ENCODE measurements around the gene MRPL44. TPM values are rescaled to one million over a fixed set of nuclear protein-coding genes. Genes with fewer than 3 reads are reported as not detected.

The MRPL44 gene
- 22.0 and 24.3 TPM in 2 replicates for polyA plus RNA-seq (2011; rRNA removed)
- polyA minus RNA-seq (2011; rRNA and poly(A)+ RNA removed), result 7.4 and 8.0 TPM in 2 replicates

GRCh38 chr2:223957092-223957851, at the start of gene MRPL44:
TSS of gene MRPL44 (plus strand) at chr2:223957463. CDS start at chr2:223957473, 10 bp downstream.
- H3K4me3 ChIP-seq (ENCODE audit: low read depth, low read length), result peak within 1 kb of the TSS; percentile 85
- H3K27me3 ChIP-seq (ENCODE audit: control insufficient read depth, insufficient read depth, low read length), result no peaks in the 10 kb centered on the region
- H3K9me3 ChIP-seq (ENCODE audit: control insufficient read depth, insufficient read depth, low read length), result no peaks in the 10 kb centered on the region
- ChIA-PET POLR2A (no interaction called here), CTCF (interaction anchor here (0.8 to 1.4 kb wide), 4 partner anchors 13 to 327 kb away, joined by 3 to 12 read pairs (median 4); no protein-coding TSS in a partner anchor)
- TF ChIP-seq, protein P1, sequence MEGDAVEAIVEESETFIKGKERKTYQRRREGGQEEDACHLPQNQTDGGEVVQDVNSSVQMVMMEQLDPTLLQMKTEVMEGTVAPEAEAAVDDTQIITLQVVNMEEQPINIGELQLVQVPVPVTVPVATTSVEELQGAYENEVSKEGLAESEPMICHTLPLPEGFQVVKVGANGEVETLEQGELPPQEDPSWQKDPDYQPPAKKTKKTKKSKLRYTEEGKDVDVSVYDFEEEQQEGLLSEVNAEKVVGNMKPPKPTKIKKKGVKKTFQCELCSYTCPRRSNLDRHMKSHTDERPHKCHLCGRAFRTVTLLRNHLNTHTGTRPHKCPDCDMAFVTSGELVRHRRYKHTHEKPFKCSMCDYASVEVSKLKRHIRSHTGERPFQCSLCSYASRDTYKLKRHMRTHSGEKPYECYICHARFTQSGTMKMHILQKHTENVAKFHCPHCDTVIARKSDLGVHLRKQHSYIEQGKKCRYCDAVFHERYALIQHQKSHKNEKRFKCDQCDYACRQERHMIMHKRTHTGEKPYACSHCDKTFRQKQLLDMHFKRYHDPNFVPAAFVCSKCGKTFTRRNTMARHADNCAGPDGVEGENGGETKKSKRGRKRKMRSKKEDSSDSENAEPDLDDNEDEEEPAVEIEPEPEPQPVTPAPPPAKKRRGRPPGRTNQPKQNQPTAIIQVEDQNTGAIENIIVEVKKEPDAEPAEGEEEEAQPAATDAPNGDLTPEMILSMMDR (IDR thresholded peaks at IDR 0.05; ENCODE audit: low read depth, low read length), result no peak
- DNase-seq (ENCODE audit: low read depth, low spot score), result peak; percentile 85
- peak within 1 kb of the TSS; percentile 57 for H3K27ac ChIP-seq (ENCODE audit: low read depth, low read length)

DNA sequence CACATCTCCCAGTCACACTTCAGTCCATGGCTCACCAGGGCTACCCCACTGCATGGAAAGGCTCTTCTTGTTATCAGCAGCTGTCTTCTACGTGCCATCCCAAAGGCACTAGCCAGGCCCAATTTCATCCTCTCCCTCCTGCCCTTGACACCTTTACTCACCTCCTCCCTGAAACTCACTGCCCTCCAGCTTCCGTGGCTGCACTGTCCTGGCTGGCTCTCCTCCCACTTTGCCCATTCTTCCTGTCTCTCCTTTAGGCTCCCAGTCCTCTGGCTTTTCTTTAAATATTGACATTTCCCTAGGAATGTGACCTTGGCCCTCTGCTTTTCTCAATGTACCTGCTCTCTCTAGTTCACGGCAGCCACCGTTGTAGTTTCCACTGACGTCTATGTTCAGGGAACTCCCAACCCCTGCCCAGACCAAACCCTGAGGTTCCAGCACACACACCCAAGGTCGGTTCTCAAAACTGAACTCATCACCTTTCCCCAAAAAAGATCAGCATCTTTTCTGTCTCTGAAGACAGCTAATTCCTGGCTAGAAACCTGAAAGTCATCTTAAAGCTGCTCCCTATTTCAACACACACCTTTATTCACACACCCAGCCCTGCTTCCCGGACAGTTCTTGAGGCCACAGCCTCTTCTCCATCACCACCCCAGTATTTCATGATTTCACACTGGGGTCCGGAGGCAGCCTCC, 48.8 kb upstream of the MRPL44 start:
- H3K4me3 ChIP-seq (ENCODE audit: low read depth, low read length), result no peak overlapping the region
- no peak overlapping the region for H3K27ac ChIP-seq (ENCODE audit: low read depth, low read length)
- TF ChIP-seq, protein P1 (IDR thresholded peaks at IDR 0.05; ENCODE audit: low read depth, low read length), result no peak
- DNase-seq (ENCODE audit: low read depth, low spot score), result no peak
- CTCF ChIA-PET, result interaction anchor here (0.5 to 1.6 kb wide), 3 partner anchors 12 to 376 kb away, joined by 3 to 4 read pairs (median 3); no protein-coding TSS in a partner anchor
- no peaks in the 10 kb centered on the region for H3K9me3 ChIP-seq (ENCODE audit: control insufficient read depth, insufficient read depth, low read length)
- POLR2A ChIA-PET, result no interaction called here
- no peaks in the 10 kb centered on the region for H3K27me3 ChIP-seq (ENCODE audit: control insufficient read depth, insufficient read depth, low read length)

DNA sequence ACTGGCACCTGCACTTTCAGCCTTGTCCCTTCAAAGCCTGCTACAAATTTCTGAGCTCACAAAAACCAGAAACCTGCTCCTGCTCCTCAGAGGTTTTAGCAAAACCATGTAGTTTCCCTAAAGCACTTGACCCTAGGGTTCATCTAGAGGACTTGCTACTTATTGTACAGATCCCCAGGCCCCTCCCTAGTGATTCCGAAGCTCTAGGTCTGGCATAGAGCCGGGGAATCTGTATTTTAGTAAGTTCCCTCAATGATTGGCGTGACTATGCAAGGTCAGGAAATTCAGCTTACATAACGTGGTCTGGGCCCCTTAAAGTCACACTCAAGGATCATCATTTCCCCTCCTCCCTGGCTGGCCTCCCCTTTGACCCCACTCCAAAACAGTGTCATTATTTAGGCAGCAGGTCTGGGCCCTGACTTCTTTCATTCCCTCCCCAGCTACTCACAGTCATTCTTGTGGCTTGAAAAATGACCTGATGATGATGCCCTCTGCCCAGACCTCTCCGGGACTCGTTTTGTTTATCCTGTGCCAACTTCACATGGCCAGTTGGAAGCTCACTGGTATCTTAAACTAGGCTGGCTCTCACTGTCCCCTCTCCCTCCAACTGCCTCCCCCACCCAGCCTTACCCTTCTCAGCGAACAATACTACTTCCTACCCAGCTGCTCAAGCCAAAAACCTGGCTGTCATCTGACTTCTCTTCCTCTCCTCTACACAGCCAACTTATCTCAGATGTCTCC, 48.1 kb upstream of the MRPL44 start:
- H3K4me3 ChIP-seq (ENCODE audit: low read depth, low read length), result no peak overlapping the region
- DNase-seq (ENCODE audit: low read depth, low spot score), result no peak
- CTCF ChIA-PET, result interaction anchor here (0.6 to 1.6 kb wide), 3 partner anchors 22 to 375 kb away, joined by 3 to 4 read pairs (median 3); no protein-coding TSS in a partner anchor
- no peaks in the 10 kb centered on the region for H3K9me3 ChIP-seq (ENCODE audit: control insufficient read depth, insufficient read depth, low read length)
- H3K27me3 ChIP-seq (ENCODE audit: control insufficient read depth, insufficient read depth, low read length), result no peaks in the 10 kb centered on the region
- POLR2A ChIA-PET, result no interaction called here
- H3K27ac ChIP-seq (ENCODE audit: low read depth, low read length), result no peak overlapping the region
- TF ChIP-seq, protein P1 (IDR thresholded peaks at IDR 0.05; ENCODE audit: low read depth, low read length), result no peak

- H3K4me3 ChIP-seq (ENCODE audit: low read depth, low read length), result no peak overlapping the region
- TF ChIP-seq, protein P1 (IDR thresholded peaks at IDR 0.05; ENCODE audit: low read depth, low read length), result no peak
- peak overlapping the region; percentile 39 for H3K27ac ChIP-seq (ENCODE audit: low read depth, low read length)
- ChIA-PET POLR2A (interaction anchor here (0.9 to 1.5 kb wide), 2 partner anchors 27 to 31 kb away, joined by 5 to 7 read pairs; partner anchors contain the start of gene WDFY1), CTCF (interaction anchor here (1.6 kb wide), 1 partner anchor 16 kb away, joined by 3 read pairs; no protein-coding TSS in a partner anchor)
- DNase-seq (ENCODE audit: low read depth, low spot score), result no peak
- no peaks in the 10 kb centered on the region for H3K27me3 ChIP-seq (ENCODE audit: control insufficient read depth, insufficient read depth, low read length)
- no peaks in the 10 kb centered on the region for H3K9me3 ChIP-seq (ENCODE audit: control insufficient read depth, insufficient read depth, low read length)
These were observed 42.9 kb upstream of the MRPL44 start for GRCh38 chr2:223914324-223914723.

Measured in AG04450 (cell line).